Measurements from ENCODE around the gene STOML1.

STOML1 gene

DNA sequence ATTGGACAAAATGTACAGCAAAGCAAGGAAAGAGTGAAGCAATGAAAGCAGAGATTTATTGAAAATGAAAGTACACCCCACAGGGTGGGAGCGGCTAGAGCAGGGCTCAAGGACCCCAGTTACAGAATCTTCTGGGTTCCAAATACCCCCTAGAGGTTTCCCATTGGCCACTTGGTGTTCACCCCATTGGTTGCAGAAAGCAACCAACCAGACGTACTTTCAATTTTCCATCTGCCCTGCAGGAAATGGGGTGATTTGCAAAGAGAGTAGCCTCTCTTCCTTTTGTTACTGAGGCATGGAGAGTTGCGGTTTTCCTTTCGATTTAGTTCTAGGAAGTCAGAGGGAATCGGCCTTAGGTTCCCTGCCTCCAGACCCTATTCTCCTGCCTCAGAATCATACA lies 4.8 kb upstream of the STOML1 start:
- Mint-ChIP-seq H3K36me3 (peaks cover 8% of the 10 kb centered on the region), H3K27ac (peak overlapping the region; percentile 13), H3K4me1 (peaks cover 47% of the 10 kb centered on the region), H3K27me3 (no peaks in the 10 kb centered on the region), H3K9me3 (no peaks in the 10 kb centered on the region), H3K4me3 (peak overlapping the region; percentile 86)
- no peak for DNase-seq (ENCODE audit: low spot score in 2 of 2)
- ATAC-seq (ENCODE audit: low read depth) = no peak

DNA sequence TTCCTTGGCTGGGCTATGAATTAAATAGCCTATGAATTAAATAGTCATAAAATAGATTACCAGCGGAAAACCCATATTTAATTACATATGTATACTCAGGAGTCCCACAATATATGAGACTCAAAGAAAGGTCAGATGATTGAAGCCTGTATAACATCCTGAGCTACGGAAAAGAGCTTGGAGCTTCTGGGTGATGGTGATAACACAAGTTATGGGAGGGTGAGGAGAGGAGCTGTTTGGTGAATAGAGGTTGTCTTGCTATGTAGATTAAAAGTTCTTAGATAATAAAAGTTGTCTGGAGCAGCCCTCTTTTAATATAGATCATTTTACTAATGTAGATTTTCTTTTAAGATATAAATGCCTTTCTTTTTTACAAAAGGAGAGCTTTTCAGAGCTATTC lies 4.2 kb upstream of the STOML1 start:
- H3K27ac Mint-ChIP-seq = peak overlapping the region; percentile 13
- DNase-seq (ENCODE audit: low spot score in 2 of 2) (no peak), ATAC-seq (ENCODE audit: low read depth) (no peak)
- peaks cover 7% of the 10 kb centered on the region for H3K36me3 Mint-ChIP-seq
- no peaks in the 10 kb centered on the region for H3K9me3 Mint-ChIP-seq
- H3K4me1 Mint-ChIP-seq = peaks cover 45% of the 10 kb centered on the region
- H3K27me3 Mint-ChIP-seq = no peaks in the 10 kb centered on the region
- peak overlapping the region; percentile 86 for H3K4me3 Mint-ChIP-seq

DNA sequence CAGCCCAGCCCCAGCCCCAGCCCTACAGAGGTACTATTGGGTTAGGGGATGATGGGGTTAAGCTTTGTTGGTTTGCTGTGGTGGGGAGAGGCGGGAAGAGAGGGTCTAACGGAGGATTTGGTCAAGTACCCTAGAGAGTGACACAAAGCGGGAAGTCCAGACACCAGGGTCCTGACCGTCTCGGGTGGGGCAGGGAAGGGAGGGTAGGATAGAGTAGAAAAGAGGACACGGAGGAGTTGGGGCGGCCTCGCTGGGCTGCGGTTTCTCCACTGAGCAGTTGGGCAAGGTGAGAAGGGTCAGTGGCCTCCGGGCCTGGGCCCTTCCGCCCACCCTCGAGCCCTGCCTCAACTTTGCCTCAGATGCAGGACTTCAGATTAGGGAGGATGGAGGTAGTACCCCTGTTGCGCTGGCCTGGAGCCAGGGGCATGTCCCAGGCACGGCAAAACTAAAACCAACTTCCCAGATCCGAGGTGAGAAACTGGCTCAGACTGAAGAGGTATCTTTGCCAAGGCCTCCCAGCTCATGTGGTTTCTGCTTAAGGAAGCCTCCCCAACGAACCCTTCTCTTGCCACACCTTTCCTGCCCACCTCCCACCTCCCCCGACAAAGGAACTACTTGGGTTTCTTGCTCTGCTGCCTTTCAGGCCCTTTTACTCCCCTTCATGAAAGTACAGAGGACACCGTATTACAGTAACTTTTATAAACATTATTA lies 3.0 kb upstream of the STOML1 start:
- peaks cover 42% of the 10 kb centered on the region for H3K4me1 Mint-ChIP-seq
- H3K27ac Mint-ChIP-seq = peak overlapping the region; percentile 13
- H3K9me3 Mint-ChIP-seq = no peaks in the 10 kb centered on the region
- H3K27me3 Mint-ChIP-seq = no peaks in the 10 kb centered on the region
- peak overlapping the region; percentile 86 for H3K4me3 Mint-ChIP-seq
- DNase-seq (ENCODE audit: low spot score in 2 of 2) (no peak), ATAC-seq (ENCODE audit: low read depth) (no peak)
- peaks cover 3% of the 10 kb centered on the region for H3K36me3 Mint-ChIP-seq

DNA sequence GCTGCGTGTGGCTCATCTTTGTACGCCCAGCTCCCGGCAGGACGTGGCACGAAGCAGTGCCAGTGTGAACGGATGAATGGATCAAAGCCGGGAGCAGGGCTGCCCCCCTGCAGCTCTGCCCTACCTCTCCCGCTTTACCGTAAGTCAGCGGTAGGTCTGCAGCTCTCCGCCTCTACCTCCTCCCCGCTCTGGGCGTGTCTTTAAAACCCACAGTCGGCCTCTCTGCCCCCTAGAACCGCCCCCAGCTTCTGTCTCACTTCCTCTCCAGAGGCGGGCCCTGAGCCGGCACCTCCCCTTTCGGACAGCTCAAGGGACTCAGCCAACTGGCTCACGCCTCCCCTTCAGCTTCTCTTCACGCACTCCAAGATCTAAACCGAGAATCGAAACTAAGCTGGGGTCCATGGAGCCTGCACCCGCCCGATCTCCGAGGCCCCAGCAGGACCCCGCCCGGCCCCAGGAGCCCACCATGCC lies 2.4 kb upstream of the STOML1 start, which contains the start of gene PML:
TSS of gene PML (plus strand) at position 304 of the 471 bp plus-strand sequence. CDS start at position 401, 97 bp downstream.
- Mint-ChIP-seq H3K4me1 (peaks cover 42% of the 10 kb centered on the region), H3K27ac (peak within 1 kb of the TSS; percentile 13), H3K4me3 (peak within 1 kb of the TSS; percentile 86), H3K36me3 (peaks cover 3% of the 10 kb centered on the region), H3K9me3 (no peaks in the 10 kb centered on the region), H3K27me3 (no peaks in the 10 kb centered on the region)
- DNase-seq (ENCODE audit: low spot score in 2 of 2) (peak; percentile 86 to 90), ATAC-seq (ENCODE audit: low read depth) (peak; percentile 81)

DNA sequence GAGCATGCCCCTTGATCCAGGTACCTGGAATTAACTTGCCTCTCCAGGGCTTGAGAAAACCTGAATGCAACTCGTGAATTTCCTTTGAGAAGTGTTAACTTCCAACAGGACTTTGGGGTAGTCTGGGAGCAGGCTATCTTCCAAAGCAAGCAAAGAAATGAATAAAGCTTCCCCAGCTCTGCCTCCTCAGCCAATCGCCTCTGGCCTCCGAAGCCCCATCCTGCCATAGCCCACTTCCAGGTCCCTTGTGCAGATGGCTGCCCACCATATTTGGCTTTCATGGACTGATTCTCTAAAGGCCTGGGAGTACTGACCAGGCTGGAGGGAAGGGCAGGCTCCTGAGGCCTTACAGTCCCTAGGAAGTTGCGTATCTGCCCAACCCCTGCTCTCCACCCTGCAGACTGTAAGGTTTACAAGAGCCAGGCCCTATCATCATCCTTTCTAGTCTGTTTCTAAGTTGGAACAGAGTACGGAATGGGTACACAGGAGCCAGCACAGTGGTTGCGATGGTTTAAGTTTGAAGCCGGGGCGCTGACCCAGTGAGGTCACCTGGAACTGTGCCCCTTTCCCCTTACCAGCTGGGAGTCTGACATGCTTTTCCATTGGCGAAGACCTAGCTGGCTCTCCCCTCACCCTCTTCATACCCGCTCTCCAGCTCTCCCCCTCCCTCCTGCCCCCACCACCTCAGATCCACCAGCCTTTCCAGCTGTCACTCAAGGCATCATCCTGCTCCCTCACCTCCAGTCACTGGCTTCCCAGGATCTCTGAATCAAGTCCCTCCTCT lies 1.3 kb upstream of the STOML1 start:
- Mint-ChIP-seq H3K4me3 (peak overlapping the region; percentile 86), H3K27me3 (no peaks in the 10 kb centered on the region), H3K9me3 (no peaks in the 10 kb centered on the region), H3K36me3 (no peaks in the 10 kb centered on the region), H3K4me1 (peaks cover 35% of the 10 kb centered on the region), H3K27ac (no peak overlapping the region)
- ATAC-seq (ENCODE audit: low read depth) = no peak
- no peak for DNase-seq (ENCODE audit: low spot score in 2 of 2)

DNA sequence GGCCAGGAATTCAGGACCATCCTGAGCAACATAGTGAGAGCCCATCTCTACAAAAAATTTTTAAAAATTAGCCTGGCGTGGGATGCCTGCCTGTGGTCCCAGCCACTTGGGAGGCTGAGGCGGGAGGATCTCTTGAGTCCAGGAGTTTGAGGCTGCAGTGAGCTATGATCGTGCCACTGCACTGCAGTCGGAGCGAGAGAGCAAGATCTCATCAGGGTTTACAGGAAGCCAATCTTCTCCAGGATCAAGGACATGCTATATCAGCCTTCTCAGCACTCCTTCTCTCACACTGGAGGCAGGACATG lies 451 bp upstream of the STOML1 start:
- ATAC-seq (ENCODE audit: low read depth) (no peak), DNase-seq (ENCODE audit: low spot score in 2 of 2) (no peak)
- Mint-ChIP-seq H3K27ac (no peak overlapping the region), H3K27me3 (no peaks in the 10 kb centered on the region), H3K36me3 (peaks cover 1% of the 10 kb centered on the region), H3K4me1 (peaks cover 36% of the 10 kb centered on the region), H3K9me3 (no peaks in the 10 kb centered on the region), H3K4me3 (peak overlapping the region; percentile 88)

DNA sequence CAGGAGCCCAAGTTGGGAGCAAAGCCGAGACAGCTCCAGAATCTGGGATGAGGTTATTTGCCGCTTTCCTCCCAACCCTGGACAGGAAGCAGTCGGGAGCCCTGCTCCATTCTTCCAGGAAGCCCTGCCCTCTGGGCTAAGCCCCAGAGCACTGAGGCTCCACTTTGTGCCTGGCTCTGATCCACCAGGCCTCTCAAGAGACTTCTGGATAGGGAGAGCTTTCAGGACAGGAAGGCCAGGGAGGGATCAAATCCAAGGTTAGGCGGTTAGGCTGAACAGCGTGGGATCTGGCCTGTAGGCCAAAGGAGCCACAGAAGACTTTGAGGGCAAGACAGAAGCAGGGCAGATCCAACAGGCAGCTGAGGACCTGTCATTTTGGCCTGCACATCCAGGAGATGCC lies 835 bp downstream of the STOML1 start:
- Mint-ChIP-seq H3K4me1 (peaks cover 34% of the 10 kb centered on the region), H3K27ac (no peak overlapping the region), H3K4me3 (peak overlapping the region; percentile 88), H3K36me3 (peaks cover 7% of the 10 kb centered on the region), H3K9me3 (no peaks in the 10 kb centered on the region), H3K27me3 (no peaks in the 10 kb centered on the region)
- DNase-seq (ENCODE audit: low spot score in 2 of 2) (no peak), ATAC-seq (ENCODE audit: low read depth) (no peak)

DNA sequence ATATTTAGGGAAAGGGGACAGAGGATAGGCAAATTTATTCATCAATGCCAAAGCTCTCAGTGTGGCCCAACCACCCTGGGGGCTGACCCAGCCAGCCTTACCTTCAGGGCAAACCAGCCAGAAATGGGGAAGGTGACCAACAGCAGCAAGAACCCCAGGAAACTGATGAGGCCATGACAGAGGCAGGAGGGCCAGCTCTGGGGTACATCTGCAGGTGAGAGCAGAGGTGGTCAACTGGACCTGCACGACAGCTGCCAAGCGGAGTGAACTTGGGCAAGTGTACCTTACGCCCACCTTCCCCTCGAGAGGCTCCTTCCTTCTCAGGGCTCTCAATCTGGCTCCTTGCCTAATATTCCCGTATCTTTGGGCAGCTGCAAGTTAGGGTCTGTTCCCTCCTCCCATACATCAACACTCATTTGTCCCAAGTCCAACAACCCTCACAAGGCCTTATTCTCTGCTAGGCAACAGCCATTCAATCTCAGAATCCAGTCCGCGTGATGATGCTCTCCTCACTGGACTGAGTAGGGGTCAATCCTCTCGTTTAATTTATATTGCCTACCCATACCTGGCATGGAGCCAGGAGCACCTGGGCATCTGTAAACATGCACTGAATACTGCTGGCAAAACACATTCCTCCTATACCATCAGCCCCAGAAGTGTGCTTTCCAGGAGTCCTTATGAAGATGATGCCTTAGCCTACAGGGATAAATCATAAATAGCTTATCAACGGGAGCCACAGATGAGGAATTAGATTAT lies 1.7 kb downstream of the STOML1 start:
- ATAC-seq (ENCODE audit: low read depth) (no peak), DNase-seq (ENCODE audit: low spot score in 2 of 2) (no peak)
- no peaks in the 10 kb centered on the region for H3K27me3 Mint-ChIP-seq
- no peaks in the 10 kb centered on the region for H3K9me3 Mint-ChIP-seq
- H3K4me1 Mint-ChIP-seq = peaks cover 34% of the 10 kb centered on the region
- peak overlapping the region; percentile 88 for H3K4me3 Mint-ChIP-seq
- H3K27ac Mint-ChIP-seq = peak overlapping the region; percentile 12
- peaks cover 10% of the 10 kb centered on the region for H3K36me3 Mint-ChIP-seq

DNA sequence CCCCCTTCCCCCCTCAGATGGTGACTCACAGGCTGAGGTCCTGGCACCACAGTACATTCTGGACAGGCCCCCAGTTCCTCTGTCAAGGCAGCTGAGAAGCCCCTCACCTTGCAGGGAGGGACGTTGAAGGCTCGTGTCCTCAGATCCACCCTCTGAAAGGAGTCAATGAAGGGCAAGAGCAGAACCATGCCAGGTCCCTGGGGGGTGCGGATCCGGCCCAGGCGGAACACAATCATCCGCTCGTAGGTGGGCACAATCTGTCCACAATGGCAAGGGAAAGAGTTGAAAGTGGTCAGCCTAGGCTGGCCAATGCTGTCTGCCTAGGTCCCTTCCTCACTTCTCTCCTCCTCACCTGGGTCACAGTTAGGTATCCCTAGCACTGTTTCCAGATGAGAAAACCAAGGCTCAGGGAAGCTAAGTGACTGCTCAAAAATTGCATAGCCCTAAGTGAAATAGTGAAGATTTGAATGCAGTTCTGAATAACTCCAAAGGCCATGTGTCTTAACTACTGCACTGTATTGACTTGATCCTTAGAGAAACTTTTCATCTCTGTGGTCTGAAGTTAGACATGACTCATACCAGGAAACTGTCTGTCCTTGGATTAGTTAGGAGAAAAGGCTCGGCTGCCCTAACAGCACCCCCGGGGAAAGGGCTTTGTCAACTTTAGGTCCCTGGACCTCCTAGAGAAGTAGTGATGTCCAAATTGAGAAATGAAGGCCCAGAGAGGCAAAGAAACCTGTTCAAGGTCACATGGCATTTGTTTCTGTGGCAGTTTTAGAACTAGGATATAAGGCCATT lies 2.9 kb downstream of the STOML1 start:
- no peak overlapping the region for H3K4me3 Mint-ChIP-seq
- peaks cover 34% of the 10 kb centered on the region for H3K4me1 Mint-ChIP-seq
- no peaks in the 10 kb centered on the region for H3K9me3 Mint-ChIP-seq
- no peak overlapping the region for H3K27ac Mint-ChIP-seq
- no peak for DNase-seq (ENCODE audit: low spot score in 2 of 2)
- H3K27me3 Mint-ChIP-seq = no peaks in the 10 kb centered on the region
- ATAC-seq (ENCODE audit: low read depth) = no peak
- H3K36me3 Mint-ChIP-seq = peaks cover 10% of the 10 kb centered on the region

DNA sequence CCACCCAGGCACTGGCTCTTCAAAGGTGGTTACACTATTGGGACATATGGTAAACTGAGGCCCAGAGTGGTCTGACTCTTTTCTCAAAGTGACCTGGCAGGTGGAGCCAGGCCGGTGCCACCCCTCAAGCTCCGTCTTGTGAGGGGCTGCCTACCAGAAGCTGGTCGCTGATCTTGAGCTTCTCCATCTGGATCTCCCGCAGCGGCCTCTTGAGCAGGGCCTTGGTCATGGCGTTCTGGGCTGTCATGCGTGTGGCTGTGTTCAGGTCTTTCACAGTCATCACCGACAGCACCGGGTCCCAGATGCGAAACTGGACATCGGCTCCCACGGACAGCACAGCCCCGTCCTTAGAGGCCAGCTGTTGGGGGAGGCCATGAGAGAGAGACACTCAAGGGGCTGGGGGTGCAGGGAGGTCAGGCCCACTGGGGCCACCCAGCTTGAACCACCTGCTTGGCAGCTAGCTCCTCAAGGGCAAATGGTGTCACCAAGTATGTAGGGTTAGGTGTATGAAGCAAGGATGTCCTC lies 3.6 kb downstream of the STOML1 start:
- Mint-ChIP-seq H3K27me3 (no peaks in the 10 kb centered on the region), H3K9me3 (no peaks in the 10 kb centered on the region), H3K4me3 (no peak overlapping the region), H3K4me1 (peaks cover 33% of the 10 kb centered on the region), H3K27ac (no peak overlapping the region), H3K36me3 (peaks cover 10% of the 10 kb centered on the region)
- no peak for DNase-seq (ENCODE audit: low spot score in 2 of 2)
- no peak for ATAC-seq (ENCODE audit: low read depth)

DNA sequence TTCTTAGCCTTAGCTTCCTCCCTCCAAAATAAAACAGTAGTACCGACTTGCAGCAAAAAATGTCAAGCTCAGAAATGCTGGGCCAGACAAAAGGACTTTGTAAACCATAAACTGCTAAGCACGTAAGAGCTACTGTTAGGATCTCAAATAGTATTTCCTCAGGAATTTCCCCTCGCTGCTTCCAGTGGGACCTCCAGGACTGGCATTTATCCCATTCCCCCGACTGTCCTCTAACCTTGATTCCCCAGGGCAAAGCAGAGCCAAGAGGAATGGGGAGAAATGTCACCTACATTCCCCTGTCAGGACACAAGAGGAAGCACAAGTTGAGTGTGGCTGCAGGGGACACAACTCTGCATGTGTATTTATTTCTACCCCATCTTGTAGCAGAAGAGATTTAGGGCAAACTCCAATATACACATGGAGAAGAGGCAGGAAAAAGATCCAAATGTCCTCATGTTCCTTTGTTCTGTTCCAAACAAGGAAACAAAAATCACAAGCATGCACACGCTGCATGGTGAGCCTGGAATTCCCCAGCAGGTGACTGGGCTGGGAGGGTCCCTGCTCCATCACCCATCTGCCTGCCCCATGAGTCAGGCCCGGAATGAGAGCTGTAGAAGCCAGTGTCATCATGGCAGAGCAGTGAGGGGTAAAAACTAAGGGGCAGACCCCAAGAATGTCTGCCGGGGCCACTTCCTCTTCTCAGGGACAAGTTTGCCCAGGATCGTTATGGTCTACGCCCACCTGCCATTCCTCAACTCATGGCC lies 4.2 kb downstream of the STOML1 start:
- no peak overlapping the region for H3K27ac Mint-ChIP-seq
- DNase-seq (ENCODE audit: low spot score in 2 of 2) = no peak
- peaks cover 10% of the 10 kb centered on the region for H3K36me3 Mint-ChIP-seq
- peak; percentile 7 for ATAC-seq (ENCODE audit: low read depth)
- no peaks in the 10 kb centered on the region for H3K27me3 Mint-ChIP-seq
- no peaks in the 10 kb centered on the region for H3K9me3 Mint-ChIP-seq
- H3K4me3 Mint-ChIP-seq = no peak overlapping the region
- peaks cover 35% of the 10 kb centered on the region for H3K4me1 Mint-ChIP-seq

DNA sequence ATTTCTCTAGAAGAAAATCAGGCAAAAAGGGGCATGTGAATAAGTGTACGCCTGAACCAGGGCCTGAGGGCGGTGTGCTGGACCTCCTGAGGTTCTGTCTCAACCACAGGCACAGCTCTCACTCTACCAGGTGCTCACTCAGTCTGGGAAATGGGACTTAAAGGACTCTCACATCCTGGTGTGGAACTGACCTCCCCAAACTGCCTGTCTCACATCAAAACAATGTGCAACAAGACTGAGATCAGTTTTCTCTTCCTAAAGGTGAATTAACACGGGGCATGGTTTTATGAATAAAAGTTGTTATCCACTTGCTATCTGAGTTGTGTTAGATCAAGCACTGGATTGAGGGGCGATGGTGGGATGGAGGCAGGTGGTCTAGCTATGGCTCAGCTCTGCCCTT lies 4.8 kb downstream of the STOML1 start:
- ATAC-seq (ENCODE audit: low read depth) = no peak
- no peak overlapping the region for H3K27ac Mint-ChIP-seq
- H3K4me3 Mint-ChIP-seq = no peak overlapping the region

DNA sequence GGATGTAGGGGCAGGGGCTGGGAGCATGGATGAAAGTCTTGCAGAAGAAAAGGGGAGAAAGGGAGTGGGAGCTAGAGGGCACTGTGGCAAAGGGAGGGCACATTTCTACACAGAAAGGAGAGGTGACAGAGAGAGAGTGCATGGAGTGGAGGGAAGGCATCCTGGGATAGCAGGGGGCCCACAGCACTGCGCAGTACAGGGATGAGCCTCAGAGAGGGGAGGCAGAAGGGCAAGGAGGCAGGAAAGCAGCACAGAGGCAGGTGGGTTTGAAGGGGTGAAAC lies 5.4 kb downstream of the STOML1 start:
- no peak for ATAC-seq (ENCODE audit: low read depth)
- Mint-ChIP-seq H3K27me3 (no peaks in the 10 kb centered on the region), H3K36me3 (peaks cover 10% of the 10 kb centered on the region), H3K4me3 (no peak overlapping the region), H3K27ac (no peak overlapping the region), H3K9me3 (no peaks in the 10 kb centered on the region), H3K4me1 (peaks cover 41% of the 10 kb centered on the region)
- DNase-seq (ENCODE audit: low spot score in 2 of 2) = no peak

More for the DNA sequence above, 4.8 kb downstream of the STOML1 start:
- Mint-ChIP-seq H3K27me3 (no peaks in the 10 kb centered on the region), H3K36me3 (peaks cover 10% of the 10 kb centered on the region), H3K4me1 (peaks cover 36% of the 10 kb centered on the region), H3K9me3 (no peaks in the 10 kb centered on the region)
- no peak for DNase-seq (ENCODE audit: low spot score in 2 of 2)
